ENCODE measurements around the gene HOXB5.
A peak's percentile ranks its signal among the peaks of the same experiment; 100 is the strongest.

Gene HOXB5

DNA sequence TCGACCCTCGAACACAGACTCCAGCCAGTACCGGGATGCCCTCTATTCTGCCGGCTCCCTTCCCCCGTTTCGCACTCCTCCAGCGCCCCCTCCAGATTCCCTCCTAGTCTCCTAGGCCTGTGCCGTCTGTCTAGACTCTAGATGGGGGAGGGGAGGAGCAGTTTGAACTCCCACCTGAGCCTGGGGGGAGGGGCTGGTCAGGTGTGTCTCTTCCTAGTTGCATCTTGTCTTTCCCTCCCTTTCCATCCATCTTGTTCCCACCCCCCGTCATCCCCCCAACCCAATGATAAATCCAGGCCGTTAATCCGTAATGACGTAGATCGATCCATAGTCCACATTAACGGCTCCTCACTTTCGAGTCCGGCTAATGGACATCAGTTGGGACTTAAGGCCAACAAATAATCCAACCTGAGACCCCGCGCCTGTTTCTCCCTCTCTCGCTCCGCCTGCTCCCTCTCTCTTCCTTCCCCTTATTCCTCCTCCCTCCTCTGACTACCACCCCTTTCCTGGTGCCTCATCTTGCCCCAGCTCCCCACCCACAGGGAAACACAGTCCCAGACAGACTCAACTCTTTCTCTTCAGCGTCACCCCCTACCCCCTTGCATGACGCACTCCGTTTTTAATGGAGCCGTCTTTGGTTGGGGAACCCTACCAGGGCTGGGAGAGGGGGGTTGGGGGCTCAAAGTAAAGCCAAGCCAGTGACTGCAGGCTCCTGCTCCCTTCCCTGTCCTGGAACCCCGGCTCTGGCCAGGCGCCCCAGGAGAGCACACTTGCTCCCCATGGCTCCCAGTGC is 3.4 kb upstream of the HOXB5 start (continued):
- TF ChIP-seq ZNF23 (tag by site-specific recombination; IDR thresholded peaks at IDR 0.05; ENCODE audit: borderline replicate concordance) = no peak
- TF ChIP-seq, protein P1, sequence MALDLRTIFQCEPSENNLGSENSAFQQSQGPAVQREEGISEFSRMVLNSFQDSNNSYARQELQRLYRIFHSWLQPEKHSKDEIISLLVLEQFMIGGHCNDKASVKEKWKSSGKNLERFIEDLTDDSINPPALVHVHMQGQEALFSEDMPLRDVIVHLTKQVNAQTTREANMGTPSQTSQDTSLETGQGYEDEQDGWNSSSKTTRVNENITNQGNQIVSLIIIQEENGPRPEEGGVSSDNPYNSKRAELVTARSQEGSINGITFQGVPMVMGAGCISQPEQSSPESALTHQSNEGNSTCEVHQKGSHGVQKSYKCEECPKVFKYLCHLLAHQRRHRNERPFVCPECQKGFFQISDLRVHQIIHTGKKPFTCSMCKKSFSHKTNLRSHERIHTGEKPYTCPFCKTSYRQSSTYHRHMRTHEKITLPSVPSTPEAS (tag by site-specific recombination; IDR thresholded peaks at IDR 0.05) = 0 out of 2 replicates have a peak, but pooled peaks have one; percentile 8
- no peak for TF ChIP-seq ZNF280D (tag by site-specific recombination; IDR thresholded peaks at IDR 0.05)
- TF ChIP-seq ZNF274 (IDR thresholded peaks at IDR 0.05; ENCODE audit: low read length) = no peak
- TF ChIP-seq ZNF274 (tag by site-specific recombination; IDR thresholded peaks at IDR 0.05; ENCODE audit: borderline replicate concordance) = no peak
- TF ChIP-seq KLF8 (tag by site-specific recombination; IDR thresholded peaks at IDR 0.05) = peak; percentile 50; the same call in 1 of the 2 replicates
- TF ChIP-seq, protein P2, sequence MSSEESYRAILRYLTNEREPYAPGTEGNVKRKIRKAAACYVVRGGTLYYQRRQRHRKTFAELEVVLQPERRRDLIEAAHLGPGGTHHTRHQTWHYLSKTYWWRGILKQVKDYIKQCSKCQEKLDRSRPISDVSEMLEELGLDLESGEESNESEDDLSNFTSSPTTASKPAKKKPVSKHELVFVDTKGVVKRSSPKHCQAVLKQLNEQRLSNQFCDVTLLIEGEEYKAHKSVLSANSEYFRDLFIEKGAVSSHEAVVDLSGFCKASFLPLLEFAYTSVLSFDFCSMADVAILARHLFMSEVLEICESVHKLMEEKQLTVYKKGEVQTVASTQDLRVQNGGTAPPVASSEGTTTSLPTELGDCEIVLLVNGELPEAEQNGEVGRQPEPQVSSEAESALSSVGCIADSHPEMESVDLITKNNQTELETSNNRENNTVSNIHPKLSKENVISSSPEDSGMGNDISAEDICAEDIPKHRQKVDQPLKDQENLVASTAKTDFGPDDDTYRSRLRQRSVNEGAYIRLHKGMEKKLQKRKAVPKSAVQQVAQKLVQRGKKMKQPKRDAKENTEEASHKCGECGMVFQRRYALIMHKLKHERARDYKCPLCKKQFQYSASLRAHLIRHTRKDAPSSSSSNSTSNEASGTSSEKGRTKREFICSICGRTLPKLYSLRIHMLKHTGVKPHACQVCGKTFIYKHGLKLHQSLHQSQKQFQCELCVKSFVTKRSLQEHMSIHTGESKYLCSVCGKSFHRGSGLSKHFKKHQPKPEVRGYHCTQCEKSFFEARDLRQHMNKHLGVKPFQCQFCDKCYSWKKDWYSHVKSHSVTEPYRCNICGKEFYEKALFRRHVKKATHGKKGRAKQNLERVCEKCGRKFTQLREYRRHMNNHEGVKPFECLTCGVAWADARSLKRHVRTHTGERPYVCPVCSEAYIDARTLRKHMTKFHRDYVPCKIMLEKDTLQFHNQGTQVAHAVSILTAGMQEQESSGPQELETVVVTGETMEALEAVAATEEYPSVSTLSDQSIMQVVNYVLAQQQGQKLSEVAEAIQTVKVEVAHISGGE (tag by site-specific recombination; conservative IDR thresholded peaks at IDR 0.05; ENCODE audit: low read depth) = peak; percentile 79
- peak; percentile 15; the same call in 1 of the 2 replicates for TF ChIP-seq ZNF146 (tag by site-specific recombination; IDR thresholded peaks at IDR 0.05)
- TF ChIP-seq ZNF621 (tag by site-specific recombination; IDR thresholded peaks at IDR 0.05) = no peak
- TF ChIP-seq, protein P3, sequence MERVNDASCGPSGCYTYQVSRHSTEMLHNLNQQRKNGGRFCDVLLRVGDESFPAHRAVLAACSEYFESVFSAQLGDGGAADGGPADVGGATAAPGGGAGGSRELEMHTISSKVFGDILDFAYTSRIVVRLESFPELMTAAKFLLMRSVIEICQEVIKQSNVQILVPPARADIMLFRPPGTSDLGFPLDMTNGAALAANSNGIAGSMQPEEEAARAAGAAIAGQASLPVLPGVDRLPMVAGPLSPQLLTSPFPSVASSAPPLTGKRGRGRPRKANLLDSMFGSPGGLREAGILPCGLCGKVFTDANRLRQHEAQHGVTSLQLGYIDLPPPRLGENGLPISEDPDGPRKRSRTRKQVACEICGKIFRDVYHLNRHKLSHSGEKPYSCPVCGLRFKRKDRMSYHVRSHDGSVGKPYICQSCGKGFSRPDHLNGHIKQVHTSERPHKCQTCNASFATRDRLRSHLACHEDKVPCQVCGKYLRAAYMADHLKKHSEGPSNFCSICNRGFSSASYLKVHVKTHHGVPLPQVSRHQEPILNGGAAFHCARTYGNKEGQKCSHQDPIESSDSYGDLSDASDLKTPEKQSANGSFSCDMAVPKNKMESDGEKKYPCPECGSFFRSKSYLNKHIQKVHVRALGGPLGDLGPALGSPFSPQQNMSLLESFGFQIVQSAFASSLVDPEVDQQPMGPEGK (tag by site-specific recombination; IDR thresholded peaks at IDR 0.05) = peak; percentile 79
- no peak for TF ChIP-seq ZNF433 (tag by site-specific recombination; IDR thresholded peaks at IDR 0.05; ENCODE audit: low read depth)
- no peak for TF ChIP-seq PBX3 (CRISPR knock-in tag; IDR thresholded peaks at IDR 0.05)
- peak; percentile 30; the same call in 1 of the 2 replicates for TF ChIP-seq ZNF423 (tag by site-specific recombination; IDR thresholded peaks at IDR 0.05)
- no peak for TF ChIP-seq ZNF488 (tag by site-specific recombination; IDR thresholded peaks at IDR 0.05)
- no peak for TF ChIP-seq ZNF302 (tag by site-specific recombination; IDR thresholded peaks at IDR 0.05; ENCODE audit: low read depth)
- TF ChIP-seq AEBP2 (tag by site-specific recombination; IDR thresholded peaks at IDR 0.05; ENCODE audit: borderline replicate concordance) = no peak
- 0 out of 2 replicates have a peak, but pooled peaks have one; percentile 7 for TF ChIP-seq FEZF1 (tag by site-specific recombination; IDR thresholded peaks at IDR 0.05)
- peak; percentile 76 for TF ChIP-seq IKZF3 (tag by site-specific recombination; IDR thresholded peaks at IDR 0.05)
- TF ChIP-seq ZSCAN30 (tag by site-specific recombination; IDR thresholded peaks at IDR 0.05) = peak; percentile 61
- TF ChIP-seq ZSCAN5A (tag by site-specific recombination; IDR thresholded peaks at IDR 0.05) = peak; percentile 39; the same call in 1 of the 2 replicates
- TF ChIP-seq SETDB1 (IDR thresholded peaks at IDR 0.05; ENCODE audit: insufficient read length, low read length) = no peak
- peak; percentile 74 for TF ChIP-seq SP2 (tag by site-specific recombination; IDR thresholded peaks at IDR 0.05)
- TF ChIP-seq ZSCAN23 (tag by site-specific recombination; IDR thresholded peaks at IDR 0.05) = 0 out of 2 replicates have a peak, but pooled peaks have one; percentile 58
